ENCODE data around the gene BABAM2.

- TF ChIP-seq ZNF114 (tag by site-specific recombination; IDR thresholded peaks at IDR 0.05) (no peak), ZNF121 (tag by site-specific recombination; IDR thresholded peaks at IDR 0.05) (no peak), TCF7L2 (IDR thresholded peaks at IDR 0.05; ENCODE audit: borderline replicate concordance, low read depth, low read length) (no peak), TRIM28 (IDR thresholded peaks at IDR 0.05; ENCODE audit: borderline replicate concordance, low read length) (no peak), ZNF23 (tag by site-specific recombination; IDR thresholded peaks at IDR 0.05; ENCODE audit: borderline replicate concordance) (no peak), REST (tag by site-specific recombination; IDR thresholded peaks at IDR 0.05) (no peak), ZNF580 (tag by site-specific recombination; IDR thresholded peaks at IDR 0.05) (no peak)
- TF ChIP-seq, protein P1, sequence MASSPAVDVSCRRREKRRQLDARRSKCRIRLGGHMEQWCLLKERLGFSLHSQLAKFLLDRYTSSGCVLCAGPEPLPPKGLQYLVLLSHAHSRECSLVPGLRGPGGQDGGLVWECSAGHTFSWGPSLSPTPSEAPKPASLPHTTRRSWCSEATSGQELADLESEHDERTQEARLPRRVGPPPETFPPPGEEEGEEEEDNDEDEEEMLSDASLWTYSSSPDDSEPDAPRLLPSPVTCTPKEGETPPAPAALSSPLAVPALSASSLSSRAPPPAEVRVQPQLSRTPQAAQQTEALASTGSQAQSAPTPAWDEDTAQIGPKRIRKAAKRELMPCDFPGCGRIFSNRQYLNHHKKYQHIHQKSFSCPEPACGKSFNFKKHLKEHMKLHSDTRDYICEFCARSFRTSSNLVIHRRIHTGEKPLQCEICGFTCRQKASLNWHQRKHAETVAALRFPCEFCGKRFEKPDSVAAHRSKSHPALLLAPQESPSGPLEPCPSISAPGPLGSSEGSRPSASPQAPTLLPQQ (tag by site-specific recombination; IDR thresholded peaks at IDR 0.05): peak; percentile 41; the same call in 1 of the 2 replicates
- TF ChIP-seq, protein P2, sequence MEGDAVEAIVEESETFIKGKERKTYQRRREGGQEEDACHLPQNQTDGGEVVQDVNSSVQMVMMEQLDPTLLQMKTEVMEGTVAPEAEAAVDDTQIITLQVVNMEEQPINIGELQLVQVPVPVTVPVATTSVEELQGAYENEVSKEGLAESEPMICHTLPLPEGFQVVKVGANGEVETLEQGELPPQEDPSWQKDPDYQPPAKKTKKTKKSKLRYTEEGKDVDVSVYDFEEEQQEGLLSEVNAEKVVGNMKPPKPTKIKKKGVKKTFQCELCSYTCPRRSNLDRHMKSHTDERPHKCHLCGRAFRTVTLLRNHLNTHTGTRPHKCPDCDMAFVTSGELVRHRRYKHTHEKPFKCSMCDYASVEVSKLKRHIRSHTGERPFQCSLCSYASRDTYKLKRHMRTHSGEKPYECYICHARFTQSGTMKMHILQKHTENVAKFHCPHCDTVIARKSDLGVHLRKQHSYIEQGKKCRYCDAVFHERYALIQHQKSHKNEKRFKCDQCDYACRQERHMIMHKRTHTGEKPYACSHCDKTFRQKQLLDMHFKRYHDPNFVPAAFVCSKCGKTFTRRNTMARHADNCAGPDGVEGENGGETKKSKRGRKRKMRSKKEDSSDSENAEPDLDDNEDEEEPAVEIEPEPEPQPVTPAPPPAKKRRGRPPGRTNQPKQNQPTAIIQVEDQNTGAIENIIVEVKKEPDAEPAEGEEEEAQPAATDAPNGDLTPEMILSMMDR (tag by site-specific recombination; IDR thresholded peaks at IDR 0.05): no peak
- TF ChIP-seq, protein P3, sequence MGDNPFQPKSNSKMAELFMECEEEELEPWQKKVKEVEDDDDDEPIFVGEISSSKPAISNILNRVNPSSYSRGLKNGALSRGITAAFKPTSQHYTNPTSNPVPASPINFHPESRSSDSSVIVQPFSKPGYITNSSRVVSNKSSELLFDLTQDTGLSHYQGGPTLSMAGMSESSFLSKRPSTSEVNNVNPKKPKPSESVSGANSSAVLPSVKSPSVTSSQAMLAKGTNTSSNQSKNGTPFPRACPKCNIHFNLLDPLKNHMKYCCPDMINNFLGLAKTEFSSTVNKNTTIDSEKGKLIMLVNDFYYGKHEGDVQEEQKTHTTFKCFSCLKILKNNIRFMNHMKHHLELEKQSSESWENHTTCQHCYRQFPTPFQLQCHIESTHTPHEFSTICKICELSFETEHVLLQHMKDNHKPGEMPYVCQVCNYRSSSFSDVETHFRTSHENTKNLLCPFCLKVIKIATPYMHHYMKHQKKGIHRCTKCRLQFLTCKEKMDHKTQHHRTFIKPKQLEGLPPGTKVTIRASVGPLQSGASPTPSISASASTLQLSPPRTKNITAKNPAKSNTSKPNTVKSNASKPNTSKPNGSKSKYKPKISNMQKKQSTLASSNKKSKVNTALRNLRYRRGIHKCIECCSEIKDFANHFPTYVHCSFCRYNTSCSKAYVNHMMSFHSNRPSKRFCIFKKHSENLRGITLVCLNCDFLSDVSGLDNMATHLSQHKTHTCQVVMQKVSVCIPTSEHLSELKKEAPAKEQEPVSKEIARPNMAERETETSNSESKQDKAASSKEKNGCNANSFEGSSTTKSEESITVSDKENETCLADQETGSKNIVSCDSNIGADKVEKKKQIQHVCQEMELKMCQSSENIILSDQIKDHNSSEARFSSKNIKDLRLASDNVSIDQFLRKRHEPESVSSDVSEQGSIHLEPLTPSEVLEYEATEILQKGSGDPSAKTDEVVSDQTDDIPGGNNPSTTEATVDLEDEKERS (tag by site-specific recombination; IDR thresholded peaks at IDR 0.05): no peak
Observed at GRCh38 chr2:28134262-28134812, 243.8 kb downstream of the BABAM2 start.
